Lung (tissue), 12 donors: ENCODE measurements around the gene TTC13. TPM values are rescaled to one million over a fixed set of nuclear protein-coding genes. Genes with fewer than 3 reads are reported as not detected.

Experiments
- ATAC-seq: fragments of 200-7000 bp; cut with Tn5 transposase; one replicate; pipeline ENCODE4 v1.9.1; 2020; ENCODE audit warnings: moderate number of reproducible peaks; ENCODE audit not compliant: insufficient read depth, low FRiP score
- DNase-seq, 3 donors: peaks; one replicate each; pipeline ENCODE4 v3.0.0-alpha.2; 2013 to 2017
- H3K27ac ChIP-seq, 2 donors: one replicate each; pipeline ENCODE4 v1.5.1; 2013; ENCODE audit warnings: mild to moderate bottlenecking in 2 of 2, moderate library complexity in 2 of 2, control low read depth in 1 of 2, inconsistent platforms in 1 of 2, low read depth in 1 of 2, low read length in 1 of 2
- H3K27me3 ChIP-seq, 3 donors: one replicate each; pipeline ENCODE4 v1.5.1; 2013; ENCODE audit warnings: low read length in 2 of 3; ENCODE audit not compliant: control insufficient read depth in 3 of 3, insufficient read depth in 3 of 3
- H3K36me3 ChIP-seq, 4 donors: one replicate each; pipeline ENCODE4 v1.5.1; 2013; ENCODE audit warnings: low read length in 4 of 4, mild to moderate bottlenecking in 1 of 4, moderate library complexity in 1 of 4; ENCODE audit not compliant: control insufficient read depth in 4 of 4, insufficient read depth in 4 of 4
- H3K4me1 ChIP-seq, 5 donors: one replicate each; pipeline ENCODE4 v1.5.1; 2013; ENCODE audit warnings: low read length in 5 of 5, mild to moderate bottlenecking in 2 of 5, moderate library complexity in 1 of 5; ENCODE audit not compliant: control insufficient read depth in 5 of 5, insufficient read depth in 5 of 5
- H3K4me3 ChIP-seq: one replicate; pipeline ENCODE4 v1.5.1; 2013; ENCODE audit warnings: mild to moderate bottlenecking, control low read depth, moderate library complexity
- H3K9ac ChIP-seq, 2 donors: one replicate each; pipeline ENCODE4 v1.5.1; 2013; ENCODE audit warnings: low read length in 2 of 2, control low read depth in 1 of 2; ENCODE audit not compliant: insufficient read depth in 1 of 2
- H3K9me3 ChIP-seq, 4 donors: one replicate each; pipeline ENCODE4 v1.5.1; 2013; ENCODE audit warnings: low read length in 3 of 4, mild to moderate bottlenecking in 1 of 4, moderate library complexity in 1 of 4; ENCODE audit not compliant: control insufficient read depth in 4 of 4, insufficient read depth in 3 of 4
- WGBS, 2 donors: extraction: QIAGEN DNeasy Blood & Tissue Kit; methylation state at CpG; one replicate each; pipeline ENCODE4 v1.1.7; 2013; 5-methylcytosine and 5-hydroxymethylcytosine counted together
- polyA plus RNA-seq, 2 donors: library from polyadenylated mRNA; stranded (reverse); fragments of 200-250 nt; gene quantifications; one replicate each; pipeline ENCODE4 v1.2.1, GENCODE V29; 2013
- total RNA-seq, 2 donors: library from RNA; depleted of rRNA in 1 of 2; stranded (reverse); fragments of >200 nt in 1 of 2; gene quantifications; one replicate each; pipeline ENCODE4 v1.2.1, GENCODE V29; 2014 to 2021
- TF ChIP-seq, protein P1 (sequence below): IDR thresholded peaks from 2 replicates; pipeline ENCODE4 v1.5.1; 2012; ENCODE audit warnings: mild to moderate bottlenecking; ENCODE audit errors: control extremely low read depth, extremely low read depth
- donor health status: control.
- donor health status: control.
- donor health status: Bipolar disorder and iron deficiency.
- donor health status: healthy.
- donor health status: DM: yes; HTN: yes; CAD: no.

The TTC13 gene
- total and polyA plus RNA-seq, 4 donors: 7.9 to 24.5 (median 17.4) TPM

- TF ChIP-seq, protein P1, sequence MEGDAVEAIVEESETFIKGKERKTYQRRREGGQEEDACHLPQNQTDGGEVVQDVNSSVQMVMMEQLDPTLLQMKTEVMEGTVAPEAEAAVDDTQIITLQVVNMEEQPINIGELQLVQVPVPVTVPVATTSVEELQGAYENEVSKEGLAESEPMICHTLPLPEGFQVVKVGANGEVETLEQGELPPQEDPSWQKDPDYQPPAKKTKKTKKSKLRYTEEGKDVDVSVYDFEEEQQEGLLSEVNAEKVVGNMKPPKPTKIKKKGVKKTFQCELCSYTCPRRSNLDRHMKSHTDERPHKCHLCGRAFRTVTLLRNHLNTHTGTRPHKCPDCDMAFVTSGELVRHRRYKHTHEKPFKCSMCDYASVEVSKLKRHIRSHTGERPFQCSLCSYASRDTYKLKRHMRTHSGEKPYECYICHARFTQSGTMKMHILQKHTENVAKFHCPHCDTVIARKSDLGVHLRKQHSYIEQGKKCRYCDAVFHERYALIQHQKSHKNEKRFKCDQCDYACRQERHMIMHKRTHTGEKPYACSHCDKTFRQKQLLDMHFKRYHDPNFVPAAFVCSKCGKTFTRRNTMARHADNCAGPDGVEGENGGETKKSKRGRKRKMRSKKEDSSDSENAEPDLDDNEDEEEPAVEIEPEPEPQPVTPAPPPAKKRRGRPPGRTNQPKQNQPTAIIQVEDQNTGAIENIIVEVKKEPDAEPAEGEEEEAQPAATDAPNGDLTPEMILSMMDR: no peak
- Histone ChIP-seq H3K4me3 (no peak overlapping the region), H3K9me3 (no peaks in the 10 kb centered on the region), H3K27ac (no peak overlapping the region), H3K4me1 (no peaks in the 10 kb centered on the region), H3K27me3 (peaks cover 0 to 4% (median 0%) of the 10 kb centered on the region in 3 donors), H3K36me3 (no peaks in the 10 kb centered on the region), H3K9ac (no peak overlapping the region)
- 89 to 91% methylated on average over 6 of the region's 6 CpGs for WGBS, 2 donors
- no peak for ATAC-seq
- no peak for DNase-seq
Observed at GRCh38 chr1:230876660-230877059, 102.0 kb downstream of the TTC13 start.

DNA sequence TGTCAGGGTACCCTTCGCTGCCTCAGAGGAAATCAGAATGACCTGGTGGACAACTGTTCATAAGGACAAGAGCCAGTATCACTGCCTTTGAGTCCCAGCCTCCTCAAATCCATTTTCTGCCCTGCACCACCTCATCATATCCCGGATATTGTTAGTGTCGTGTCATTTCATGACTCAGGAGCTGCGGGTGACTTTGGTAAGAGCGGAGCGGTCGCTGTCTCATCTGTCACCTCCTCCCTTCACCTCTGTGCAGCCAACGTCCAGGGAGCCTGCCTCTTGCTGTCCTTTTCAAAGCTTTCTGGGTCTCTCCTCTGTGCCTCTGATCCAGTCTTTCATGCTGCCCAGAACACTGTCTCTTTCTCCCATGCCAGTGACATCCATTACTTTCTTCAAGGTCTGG is 103.3 kb downstream of the TTC13 start:
- TF ChIP-seq, protein P1: no peak
- no peak for ATAC-seq
- WGBS, 2 donors: 91 to 94% methylated on average over 8 of the region's 8 CpGs

DNA sequence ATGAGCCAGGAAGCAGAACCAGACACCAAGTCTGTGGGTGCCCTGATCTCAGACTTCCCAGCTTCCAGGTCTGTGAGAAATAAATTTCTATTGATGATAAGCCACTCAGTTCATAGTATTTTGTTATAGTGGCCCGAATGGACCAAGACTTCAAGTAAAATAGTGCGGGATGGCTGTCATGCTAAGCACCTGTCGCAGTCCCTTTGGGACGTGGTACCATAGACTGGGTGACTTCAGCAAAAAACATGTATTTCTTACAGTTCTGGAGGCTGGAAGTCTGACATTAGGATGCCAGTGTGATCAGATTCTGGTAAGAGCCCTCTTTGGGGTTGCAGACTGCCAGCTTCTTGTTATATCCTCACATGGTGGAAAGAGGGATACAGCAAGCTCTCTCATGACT is 107.7 kb downstream of the TTC13 start:
- no peak for ATAC-seq
- H3K4me1 ChIP-seq: peaks cover 3 to 33% (median 8%) of the 10 kb centered on the region in 5 donors
- WGBS, 2 donors: 96% methylated on average over 4 of the region's 4 CpGs
- no peak overlapping the region for H3K27ac ChIP-seq
- TF ChIP-seq, protein P1: no peak
- no peak overlapping the region for H3K4me3 ChIP-seq
- H3K9me3 ChIP-seq: peaks cover 0 to 1% (median 0%) of the 10 kb centered on the region in 4 donors
- H3K27me3 ChIP-seq: no peaks in the 10 kb centered on the region
- DNase-seq: no peak
- no peaks in the 10 kb centered on the region for H3K36me3 ChIP-seq
- no peak overlapping the region for H3K9ac ChIP-seq

More for the DNA sequence above, 103.3 kb downstream of the TTC13 start:
- no peak overlapping the region for H3K9ac ChIP-seq
- H3K27ac ChIP-seq: no peak overlapping the region
- H3K4me1 ChIP-seq: no peaks in the 10 kb centered on the region
- no peak for DNase-seq
- H3K9me3 ChIP-seq: no peaks in the 10 kb centered on the region
- no peak overlapping the region for H3K4me3 ChIP-seq
- H3K36me3 ChIP-seq: no peaks in the 10 kb centered on the region
- H3K27me3 ChIP-seq: no peaks in the 10 kb centered on the region

DNA sequence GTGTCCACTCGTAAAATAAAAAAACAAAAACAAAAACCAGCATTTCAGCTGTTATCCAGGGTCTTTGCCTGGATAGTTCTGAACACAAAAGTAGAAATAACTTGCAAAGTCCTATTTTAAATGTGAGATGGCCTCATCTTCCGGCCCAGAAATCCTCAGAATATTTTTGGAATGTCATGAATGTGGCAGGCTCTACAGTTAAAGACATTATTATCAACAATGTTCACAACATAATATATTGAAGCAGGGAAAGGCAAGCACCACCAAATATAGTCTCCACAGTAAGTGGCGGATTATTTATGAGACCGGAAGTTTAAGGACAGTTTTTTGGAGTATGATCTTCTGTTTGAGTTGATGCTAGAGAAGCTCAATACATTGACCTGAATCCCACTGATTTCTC is 109.2 kb downstream of the TTC13 start:
- H3K9me3 ChIP-seq: peaks cover 0 to 2% (median 0%) of the 10 kb centered on the region in 4 donors
- peak overlapping the region; percentile 82 to 84 for H3K27ac ChIP-seq
- TF ChIP-seq, protein P1: no peak
- peaks cover 3 to 45% (median 13%) of the 10 kb centered on the region in 5 donors for H3K4me1 ChIP-seq
- H3K4me3 ChIP-seq: no peak overlapping the region
- no peaks in the 10 kb centered on the region for H3K36me3 ChIP-seq
- peak in 2 of 3 donors; percentile 63 to 65 for DNase-seq
- WGBS, 2 donors: 64 to 75% methylated on average over 4 of the region's 4 CpGs
- H3K9ac ChIP-seq: peak overlapping the region in 1 of 2 donors; percentile 34
- no peaks in the 10 kb centered on the region for H3K27me3 ChIP-seq
- no peak for ATAC-seq
